GM19324 (cell line): ENCODE results near the gene GSTA5.
"Not testable (repeated sequence)": the region's sequence is repeated elsewhere in the genome, so short reads cannot be mapped to it uniquely, and the experiment has no call there.

ENCODE experiments used
- ATAC-seq: cut with Tn5 transposase; IDR thresholded peaks from one replicate; pipeline ENCODE4 v1.9.1; 2021; ENCODE audit warnings: mild to moderate bottlenecking, moderate library complexity; ENCODE audit not compliant: unreplicated experiment, low FRiP score

GSTA5 gene

DNA sequence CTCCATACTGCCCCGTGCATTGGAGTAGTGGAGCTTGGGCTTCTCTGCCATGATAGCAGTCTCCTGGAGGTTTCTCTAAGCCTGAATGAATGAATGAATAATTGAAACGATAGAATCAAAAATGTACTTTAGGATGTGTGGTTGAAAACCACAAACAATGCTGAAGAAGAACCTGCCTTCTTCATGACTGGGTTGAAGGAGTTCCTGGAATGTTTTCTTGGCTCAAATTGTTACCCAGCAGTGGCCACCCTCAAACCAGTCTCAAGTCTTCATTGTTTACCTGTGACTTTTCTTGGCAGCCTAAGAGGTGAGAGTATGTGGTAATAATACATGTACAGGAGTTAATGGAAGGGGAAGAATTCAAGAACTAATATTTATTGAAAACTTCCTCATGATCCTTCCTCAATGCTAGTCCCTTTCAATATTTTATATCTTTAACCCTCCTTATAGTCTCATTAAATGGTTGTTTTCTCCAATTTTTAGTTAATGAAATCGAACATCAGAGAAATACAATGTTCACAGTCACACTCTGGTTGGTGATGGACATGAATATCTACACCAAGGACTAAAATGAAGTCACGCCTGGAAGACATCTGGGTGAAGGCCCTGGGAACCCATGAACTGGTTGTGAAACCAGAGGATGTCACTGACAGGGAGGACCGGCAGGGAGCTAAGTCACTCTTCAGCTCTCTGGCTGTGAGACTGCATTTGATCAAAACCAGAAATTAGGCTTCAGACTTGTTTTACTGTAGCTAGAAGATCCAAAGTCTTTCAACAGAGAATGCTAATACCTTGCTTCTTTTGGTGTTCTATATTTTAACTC is at the start of gene GSTA5:
Gene GSTA5 (minus strand): TSS at position 51 of the 823 bp plus-strand sequence.
- ATAC-seq = no peak

DNA sequence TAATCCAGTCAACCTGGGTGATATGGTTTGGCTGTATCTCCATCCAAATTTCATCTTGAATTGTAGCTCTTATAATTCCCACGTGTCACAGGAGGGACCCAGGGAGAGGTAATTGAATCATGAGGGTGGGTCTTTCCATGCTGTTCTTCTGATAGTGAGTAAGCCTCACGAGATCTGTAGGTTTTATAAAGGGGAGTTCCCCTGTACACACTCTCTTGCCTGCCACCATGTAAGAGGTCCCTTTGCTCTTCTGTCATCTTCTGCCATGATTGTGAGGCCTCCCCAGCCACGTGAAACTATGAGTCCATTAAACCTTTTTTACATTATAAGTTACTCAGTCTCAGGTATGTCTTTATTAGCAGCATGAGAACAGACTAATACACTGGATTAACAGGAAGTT is 49.4 kb upstream of the GSTA5 start:
- ATAC-seq = no peak

DNA sequence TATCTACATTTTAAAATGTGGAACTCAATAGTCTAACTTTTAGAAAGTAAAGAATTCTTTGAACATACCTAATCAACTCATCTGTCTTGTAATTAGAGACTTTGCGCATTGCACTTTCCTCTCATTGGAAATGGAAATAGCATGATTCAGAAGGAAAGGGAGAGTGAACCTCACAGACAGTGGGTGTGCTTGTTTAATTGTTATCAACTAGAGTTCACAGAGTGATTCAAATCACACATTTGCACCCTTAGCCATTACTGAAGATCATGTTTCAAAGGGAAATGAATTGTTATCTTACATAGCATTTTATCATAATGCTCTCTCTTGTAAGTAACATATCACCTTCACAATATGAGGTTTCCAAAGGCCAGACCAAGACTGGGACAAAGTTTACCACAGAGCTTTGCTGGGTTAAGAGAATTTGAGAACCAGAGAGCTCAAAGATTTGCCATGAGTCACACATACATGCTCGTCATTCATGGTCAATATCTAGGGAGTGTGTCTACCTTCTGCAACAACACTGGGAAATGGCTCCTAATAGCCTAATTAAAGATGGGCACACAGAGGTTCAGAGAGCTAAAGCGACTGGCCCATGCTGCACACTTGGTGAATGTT is 47.4 kb upstream of the GSTA5 start:
- no peak for ATAC-seq

DNA sequence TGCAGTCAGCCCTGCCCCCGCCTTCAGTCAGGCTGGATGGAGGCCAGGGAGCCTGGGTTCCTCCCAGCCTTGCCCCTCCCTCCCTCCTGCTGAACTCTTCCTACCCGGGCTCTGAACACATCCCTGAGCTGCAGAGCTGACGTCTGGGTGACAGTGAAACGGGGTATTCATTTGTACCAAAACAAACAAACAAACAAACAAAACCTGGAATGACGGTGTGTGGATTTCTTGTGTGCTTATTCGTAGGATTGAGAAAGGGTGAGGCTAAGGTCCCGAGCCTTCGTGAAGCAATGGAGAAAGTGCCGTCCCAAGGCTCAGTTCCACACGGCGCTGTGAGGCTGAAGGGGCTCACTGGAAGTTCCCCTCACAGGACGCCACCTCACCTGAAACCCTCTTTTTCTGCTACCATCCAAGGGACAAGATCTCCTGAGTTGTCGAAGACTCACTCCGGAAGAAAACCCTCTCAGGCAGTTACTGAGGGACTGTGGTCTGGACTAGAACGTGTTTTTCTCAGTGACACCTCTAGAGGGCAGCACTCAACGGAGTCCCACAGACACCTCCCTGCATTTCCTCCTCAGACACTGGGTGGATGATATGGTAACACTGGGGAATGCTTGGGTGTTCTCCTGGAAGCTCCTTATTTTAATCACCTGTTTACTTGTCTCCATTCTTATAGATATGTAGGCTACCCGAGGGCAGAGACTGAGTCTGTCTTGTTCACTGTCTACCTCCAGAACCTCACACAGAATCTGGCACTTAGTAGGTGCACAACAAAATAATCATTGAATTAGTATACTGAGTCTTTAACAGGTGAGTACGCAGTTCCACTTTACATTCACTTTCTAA is 41.6 kb upstream of the GSTA5 start:
- peak; percentile 99 for ATAC-seq

DNA sequence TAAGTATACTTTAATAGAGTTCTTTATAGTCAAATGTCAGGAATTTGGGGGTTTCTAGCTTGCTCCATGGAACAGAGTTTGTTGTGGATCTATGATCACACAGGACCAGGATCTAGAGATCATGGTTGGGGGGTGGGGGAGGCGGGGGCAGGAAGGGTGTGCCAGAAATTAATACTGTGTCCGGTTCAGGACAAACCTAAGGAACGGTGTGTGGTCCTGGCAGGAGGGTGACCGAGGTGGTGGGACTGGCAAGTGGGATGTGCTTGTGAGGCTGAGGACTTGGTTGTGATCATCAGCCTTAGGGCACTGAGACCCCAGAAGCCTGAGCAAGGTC is 41.0 kb upstream of the GSTA5 start:
- no peak for ATAC-seq

DNA sequence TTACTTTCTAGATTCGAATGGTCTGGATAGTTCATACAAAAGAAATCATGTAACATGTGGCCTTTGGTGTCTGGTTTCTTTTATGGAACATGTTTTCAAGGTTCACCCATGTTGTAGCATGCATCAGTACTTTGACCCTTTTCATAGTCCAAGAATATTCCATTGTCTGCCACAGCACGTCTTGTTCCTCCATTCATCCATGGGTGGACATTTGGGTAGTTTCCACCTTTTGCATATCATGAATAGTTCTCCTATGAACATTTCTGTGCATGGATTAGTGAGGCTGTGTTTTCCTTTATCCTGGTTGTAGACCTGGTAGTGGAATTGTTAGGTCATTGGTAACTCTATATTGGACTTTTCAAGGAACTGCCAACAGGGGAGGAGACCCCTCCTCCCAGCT is 37.2 kb upstream of the GSTA5 start:
- no peak for ATAC-seq

DNA sequence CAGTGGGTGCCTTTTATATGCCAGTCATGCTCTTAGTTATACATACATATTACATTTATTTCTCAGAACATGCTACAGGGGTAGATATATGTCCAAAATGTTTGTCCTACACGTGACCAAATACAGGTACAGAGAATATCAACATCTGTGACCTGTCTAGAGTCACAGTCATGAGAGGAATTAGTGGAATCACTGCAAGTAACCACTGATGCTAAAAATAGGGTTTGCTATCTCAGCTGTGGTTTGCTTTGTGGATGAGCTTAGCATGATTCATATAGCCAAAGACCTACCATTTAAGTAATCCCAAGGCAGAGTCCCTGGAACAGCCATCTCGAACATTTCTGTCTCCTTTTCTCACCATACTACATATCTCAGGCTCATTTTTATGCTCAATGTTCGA is 36.6 kb upstream of the GSTA5 start:
- no peak for ATAC-seq

DNA sequence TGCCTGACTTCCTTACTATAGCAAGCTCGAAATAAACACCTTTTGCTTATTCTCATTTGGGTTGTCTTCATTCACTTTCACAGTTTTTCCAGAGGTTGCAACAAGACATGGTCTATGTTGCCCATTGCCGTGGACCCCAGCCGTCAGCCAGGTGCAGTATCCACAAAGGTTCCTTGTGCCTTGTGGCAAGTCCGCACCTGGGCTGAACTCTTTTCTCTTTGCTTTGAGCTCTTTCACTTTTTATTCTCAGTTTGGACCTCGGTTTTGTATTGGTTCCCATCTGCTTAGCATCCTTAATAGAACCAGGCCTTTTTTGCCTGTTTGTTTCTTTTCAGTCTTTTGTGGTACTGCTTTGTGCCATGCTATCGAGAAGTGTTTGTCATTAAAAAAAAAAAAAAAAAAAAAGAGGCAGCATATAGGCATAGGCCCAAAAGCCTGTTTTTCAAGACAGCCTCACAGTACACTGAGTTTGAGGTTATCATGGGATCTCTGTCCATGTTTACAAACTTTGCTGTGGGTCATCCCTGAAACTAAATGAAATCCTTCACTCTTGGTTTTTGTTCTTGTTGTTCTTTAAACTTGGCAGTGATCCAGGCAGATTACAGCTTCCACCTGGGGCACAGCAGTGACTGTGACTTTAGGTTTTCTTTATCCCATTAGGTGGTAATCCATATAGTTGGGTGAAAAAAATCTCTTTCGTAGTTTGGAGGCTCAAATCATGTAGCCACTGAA is 35.6 kb upstream of the GSTA5 start:
- ATAC-seq = no peak

DNA sequence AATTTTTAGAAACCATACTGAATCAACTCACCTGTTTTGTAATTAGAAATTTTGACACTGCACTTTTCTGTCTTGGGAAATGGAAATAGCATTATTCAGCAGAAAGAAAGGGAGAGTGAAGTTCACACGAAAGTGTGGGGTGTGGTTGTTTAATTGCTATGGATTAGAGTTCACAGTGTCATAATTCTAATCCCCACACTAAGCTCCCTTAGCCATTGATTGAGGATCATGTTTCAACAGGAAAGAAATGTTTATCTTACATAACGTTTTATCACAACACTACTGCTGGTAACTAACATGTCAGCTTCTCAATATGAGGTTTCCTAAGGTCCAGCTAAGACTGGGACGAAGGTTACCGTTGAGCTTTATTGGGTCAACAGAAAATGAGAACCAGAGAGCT is 31.4 kb upstream of the GSTA5 start:
- ATAC-seq = no peak

DNA sequence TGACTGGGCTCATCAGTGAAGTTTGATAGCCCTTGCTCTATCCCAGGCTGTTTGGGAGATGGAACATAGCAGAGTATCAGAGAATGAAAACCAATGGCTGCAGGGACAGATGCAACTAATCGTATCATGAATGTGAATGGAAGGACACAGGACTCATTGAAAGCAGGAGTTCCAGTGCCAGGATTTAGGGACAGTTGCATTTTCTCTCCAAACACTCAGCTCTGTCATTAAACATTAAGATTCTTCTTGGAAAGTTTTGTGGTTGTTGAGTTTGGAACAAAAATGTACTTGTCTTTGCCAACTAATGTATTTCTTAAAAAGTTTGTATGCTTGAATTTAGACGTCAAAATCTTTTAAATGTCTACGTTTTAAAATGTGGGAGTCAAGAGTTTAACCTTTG is 31.0 kb upstream of the GSTA5 start:
- no peak for ATAC-seq

DNA sequence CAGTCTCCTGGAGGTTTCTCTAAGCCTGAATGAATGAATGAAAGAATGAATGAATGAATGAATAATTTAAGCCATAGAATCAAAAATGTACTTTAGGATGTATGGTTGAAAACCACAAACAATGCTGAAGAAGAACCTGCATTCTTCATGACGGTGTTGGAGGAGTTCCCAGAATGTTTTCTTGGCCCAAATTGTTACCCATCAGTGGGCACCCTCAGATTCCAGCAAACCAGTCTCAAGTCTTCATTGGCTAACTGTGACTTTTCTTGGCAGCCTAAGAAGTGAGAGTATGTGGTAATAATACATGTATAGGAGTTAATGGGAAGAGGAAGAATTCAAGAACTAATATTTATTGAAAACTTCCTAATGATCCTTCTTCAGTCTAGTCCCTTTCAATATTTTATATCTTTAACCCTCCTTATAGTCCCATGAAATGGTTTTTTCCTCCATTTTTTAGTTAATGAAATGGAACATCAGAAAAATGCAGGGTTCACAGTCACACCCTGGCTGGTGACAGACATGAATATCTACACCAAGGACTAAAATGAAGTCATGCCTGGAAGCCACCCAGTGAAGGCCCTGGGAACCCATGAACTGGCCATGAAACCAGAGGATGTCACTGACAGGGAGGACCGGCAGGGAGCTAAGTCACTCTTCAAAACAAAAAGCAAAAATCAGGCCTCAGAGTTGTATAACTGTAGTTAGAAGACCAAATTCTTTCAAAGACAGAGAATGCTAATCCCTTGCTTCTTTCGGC is 29.9 kb upstream of the GSTA5 start:
- ATAC-seq = not testable (repeated sequence)

DNA sequence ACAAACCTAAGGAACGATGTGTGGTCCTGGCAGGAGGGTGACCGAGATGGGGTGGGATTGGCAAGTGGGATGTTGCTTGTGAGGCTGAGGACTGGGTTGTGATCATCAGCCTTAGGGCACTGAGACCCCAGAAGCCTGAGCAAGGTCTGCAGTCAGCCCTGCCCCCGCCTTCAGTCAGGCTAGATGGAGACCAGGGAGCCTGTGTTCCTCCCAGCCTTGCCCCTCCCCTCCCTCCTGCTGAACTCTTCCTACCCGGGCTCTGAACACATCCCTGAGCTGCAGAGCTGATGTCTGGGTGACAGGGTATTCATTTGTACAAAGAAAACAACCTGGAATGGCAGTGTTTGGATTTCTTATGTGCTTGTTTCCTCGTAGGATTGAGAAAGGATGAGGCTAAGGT is 28.3 kb upstream of the GSTA5 start:
- ATAC-seq = not testable (repeated sequence)

DNA sequence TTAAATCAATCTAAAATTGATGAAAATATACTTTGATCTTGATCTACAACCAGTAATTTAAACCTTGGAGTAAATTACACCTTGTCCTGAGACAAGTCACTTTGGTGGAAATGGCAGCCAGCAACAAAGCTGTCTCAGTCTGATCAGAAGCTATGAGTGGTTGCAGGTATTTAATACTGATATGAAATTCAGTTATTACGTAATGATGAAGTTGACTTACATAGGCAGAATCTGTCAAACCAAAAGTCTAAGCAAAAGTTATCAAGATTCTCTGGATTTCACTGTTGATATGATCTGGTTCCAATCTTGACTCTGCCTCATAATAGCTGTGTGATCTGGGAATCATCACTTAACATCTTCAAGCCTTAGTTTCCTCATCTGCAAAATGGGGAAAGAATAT is 27.6 kb upstream of the GSTA5 start:
- no peak for ATAC-seq

DNA sequence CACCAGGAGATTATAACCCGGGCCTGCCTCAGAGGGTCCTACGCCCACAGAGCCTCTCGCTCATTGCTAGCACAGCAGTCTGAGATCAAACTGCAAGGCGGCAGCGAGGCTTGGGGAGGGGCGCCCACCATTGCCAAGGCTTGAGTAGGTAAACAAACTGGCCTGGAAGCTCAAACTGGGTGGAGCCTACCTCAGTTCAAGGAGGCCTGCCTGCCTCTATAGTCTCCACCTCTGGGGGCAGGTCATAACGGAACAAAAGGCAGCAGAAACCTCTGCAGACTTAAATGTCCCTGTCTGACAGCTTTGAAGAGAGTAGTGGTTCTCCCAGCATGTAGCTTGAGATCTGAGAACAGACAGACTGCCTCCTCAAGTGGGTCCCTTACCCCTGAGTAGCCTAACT is 20.5 kb upstream of the GSTA5 start:
- not testable (repeated sequence) for ATAC-seq

DNA sequence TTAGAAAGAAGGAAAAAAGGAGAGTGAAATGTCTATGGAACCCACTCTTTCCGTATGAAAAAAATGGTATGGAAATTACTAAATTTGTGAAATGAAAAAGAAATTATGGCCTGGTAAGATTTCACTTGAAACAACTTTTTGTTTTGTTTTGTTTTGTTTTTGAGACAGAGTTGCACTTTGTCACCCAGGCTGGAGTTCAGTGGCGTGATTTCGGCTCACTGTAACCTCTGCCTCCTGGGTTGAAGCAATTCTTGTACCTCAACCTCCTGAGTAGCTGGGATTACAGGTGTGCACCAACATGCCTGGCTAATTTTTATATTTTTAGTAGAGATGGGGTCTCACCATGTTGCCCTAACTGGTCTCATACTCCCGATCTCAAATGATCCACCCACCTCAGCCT is 17.8 kb upstream of the GSTA5 start:
- no peak for ATAC-seq

DNA sequence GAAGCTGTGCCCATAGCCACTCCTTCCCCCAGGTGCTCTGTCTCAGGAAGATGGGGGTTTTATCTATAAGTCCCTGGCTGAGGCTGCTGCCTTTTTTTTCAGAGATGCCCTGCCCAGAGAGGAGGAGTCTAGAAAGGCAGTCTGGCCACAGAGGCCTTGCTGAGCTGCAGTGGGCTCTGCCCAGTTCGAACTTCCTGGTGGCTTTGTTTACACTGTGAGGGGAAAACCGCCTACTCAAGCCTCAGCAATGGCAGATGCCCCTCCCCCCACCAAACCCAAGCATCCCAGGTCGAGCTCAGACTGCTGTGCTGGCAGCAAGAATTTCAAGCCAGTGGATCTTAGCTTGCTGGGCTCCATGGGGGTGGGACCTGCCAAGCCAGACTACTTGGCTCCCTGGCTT is 15.5 kb upstream of the GSTA5 start:
- ATAC-seq = not testable (repeated sequence)

DNA sequence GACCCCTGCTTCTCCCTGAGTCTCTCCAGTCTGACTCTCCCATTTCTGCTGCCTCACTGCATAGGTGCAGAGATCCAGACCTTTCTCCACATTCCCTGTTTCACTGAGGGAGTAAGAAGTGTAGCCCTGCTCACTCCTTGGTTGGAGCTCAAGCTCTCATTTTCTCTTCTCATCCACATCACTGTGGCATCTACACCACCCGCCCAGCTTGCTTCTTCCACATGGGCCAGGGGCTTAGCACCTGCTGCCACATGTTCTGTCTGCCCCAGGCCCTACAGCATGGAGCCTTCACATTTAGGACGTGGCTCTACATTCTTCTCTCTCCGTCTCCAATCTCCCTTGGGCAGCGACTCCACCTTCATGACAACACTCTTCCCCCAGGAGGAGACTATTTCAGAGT is 8.5 kb upstream of the GSTA5 start:
- ATAC-seq = no peak

DNA sequence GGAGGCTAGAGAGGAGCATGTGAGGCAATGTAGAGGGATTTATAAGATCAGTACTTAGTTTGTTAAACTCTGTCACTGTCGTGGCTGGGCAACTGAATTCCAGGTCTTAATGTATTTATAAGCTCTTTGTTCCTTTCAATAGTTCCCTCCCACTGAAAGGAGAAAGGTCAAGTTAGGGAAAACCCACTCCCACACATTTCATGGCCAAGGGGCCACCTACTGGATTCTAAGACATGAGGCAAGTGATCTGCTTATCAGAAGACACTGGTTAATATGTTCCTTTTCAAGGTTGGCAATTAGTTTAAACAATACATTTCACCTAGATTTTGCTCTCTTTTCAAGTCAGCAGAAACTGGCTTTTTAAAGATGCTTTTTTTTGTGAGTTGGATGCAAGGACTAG is 5.4 kb upstream of the GSTA5 start:
- ATAC-seq = no peak

DNA sequence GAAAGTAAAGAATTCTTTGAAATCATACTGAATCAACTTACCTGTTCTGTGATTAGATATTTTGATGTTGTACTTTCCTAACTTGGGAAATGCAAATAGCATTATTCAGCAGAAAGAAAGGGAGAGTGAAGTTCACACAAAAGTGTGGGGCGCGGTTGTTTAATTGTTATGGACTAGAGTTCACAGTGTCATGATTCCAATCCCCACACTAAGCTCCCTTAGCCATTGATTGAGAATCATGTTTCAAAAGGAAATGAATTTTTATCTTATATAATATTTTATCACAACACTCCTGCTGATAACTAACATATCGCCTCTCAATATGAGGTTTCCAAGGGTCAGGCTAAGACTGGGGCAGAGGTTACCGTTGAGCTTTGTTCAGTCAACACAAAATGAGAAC is 3.0 kb upstream of the GSTA5 start:
- no peak for ATAC-seq
